ENCODE measurements around the gene RAPSN.

- TF ChIP-seq CTCF (IDR thresholded peaks at IDR 0.05) (no peak), POLR2AphosphoS5 (IDR thresholded peaks at IDR 0.05) (no peak)
Measured at GRCh38 chr11:47495011-47495855, 46.3 kb upstream of the RAPSN start.

Measured in esophagus muscularis mucosa (tissue), 3 donors.